GM12872 (cell line): ENCODE data around the gene EIF5AL1.

Experiments used
- TF ChIP-seq, protein P1 (sequence below): IDR thresholded peaks from 3 replicates; pipeline ENCODE4 v1.5.1; 2011; ENCODE audit warnings: low read depth, mild to moderate bottlenecking, low read length, moderate library complexity; ENCODE audit not compliant: insufficient read depth

The EIF5AL1 gene

DNA sequence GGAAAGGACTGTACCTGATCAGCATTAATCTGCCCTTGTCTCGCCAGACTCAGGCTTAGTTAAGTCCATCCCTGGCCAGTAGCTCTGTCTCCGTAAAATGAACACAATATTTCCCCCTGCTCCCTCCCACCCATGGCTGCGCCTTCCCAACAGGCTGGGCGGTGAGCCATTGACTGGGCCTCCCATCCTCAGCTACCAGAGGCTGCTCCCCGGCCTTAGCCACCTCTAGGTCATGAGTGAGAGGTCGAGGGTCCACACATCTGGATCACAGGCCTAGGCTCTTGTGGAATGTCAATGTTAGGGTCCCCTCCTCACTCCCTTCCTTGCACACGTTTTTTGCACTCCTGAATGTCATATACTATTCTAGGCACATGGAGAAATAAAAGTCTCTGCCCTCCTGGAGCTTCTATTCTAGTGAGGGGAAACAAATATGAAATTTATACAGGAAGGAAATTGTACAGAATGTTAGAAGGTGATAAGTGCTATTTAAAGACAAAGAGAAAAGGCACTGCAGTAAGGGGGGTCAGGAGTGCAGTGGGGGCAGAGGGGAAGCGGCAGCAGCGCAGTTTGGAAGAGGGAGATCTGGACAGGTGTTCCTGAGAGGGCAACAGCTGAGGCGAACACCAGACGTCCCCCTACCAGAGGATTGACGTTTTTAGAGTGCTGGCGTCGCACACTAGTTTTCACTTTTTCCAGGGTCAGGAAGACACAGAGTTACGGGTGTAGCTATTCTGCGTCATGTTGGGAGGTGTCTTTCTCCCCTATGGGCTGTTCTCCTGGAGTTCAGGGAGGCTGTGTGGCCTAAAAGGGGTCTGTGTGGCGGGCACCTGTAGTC is 17.2 kb upstream of the EIF5AL1 start:
- TF ChIP-seq, protein P1, sequence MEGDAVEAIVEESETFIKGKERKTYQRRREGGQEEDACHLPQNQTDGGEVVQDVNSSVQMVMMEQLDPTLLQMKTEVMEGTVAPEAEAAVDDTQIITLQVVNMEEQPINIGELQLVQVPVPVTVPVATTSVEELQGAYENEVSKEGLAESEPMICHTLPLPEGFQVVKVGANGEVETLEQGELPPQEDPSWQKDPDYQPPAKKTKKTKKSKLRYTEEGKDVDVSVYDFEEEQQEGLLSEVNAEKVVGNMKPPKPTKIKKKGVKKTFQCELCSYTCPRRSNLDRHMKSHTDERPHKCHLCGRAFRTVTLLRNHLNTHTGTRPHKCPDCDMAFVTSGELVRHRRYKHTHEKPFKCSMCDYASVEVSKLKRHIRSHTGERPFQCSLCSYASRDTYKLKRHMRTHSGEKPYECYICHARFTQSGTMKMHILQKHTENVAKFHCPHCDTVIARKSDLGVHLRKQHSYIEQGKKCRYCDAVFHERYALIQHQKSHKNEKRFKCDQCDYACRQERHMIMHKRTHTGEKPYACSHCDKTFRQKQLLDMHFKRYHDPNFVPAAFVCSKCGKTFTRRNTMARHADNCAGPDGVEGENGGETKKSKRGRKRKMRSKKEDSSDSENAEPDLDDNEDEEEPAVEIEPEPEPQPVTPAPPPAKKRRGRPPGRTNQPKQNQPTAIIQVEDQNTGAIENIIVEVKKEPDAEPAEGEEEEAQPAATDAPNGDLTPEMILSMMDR: no peak

DNA sequence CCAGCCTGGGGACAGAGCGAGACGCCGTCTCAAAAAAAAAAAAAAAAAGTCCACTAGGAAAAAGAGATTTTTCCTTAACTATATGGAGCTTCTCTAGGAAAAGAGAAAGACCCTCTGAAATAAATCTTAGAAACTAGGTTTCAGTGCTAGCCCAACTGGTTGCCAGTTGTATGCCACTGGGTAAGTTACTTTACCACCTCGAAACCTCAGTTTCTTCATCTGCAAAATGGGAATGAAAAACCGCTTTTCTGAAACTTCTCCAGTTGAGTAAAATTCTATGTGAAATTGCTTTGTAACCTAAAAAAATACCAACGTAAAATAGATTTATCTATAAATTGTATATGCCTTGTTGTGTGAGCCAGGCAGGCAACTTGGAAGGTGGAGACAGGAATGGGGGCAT is 16.5 kb upstream of the EIF5AL1 start:
- TF ChIP-seq, protein P1: no peak

DNA sequence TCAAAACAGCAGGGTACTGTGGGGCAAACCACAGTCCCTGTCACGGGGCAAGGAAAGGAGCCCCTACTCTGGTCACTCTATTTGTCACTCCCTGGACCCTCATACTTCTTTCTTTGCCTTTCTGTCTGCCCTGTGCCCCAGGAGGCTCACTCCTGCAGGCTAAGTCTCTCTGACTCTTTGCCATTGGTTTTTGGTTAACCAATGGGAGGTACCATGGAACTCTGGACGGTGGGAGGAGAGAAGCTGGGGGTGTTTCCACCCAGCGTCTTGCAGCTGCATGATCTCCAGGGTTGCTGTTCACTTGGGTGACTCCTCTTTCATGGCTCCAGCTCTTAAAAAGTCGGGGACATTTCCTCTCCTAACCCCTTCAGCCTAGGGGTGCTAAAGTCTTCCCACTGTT is 15.4 kb upstream of the EIF5AL1 start:
- TF ChIP-seq, protein P1: no peak

DNA sequence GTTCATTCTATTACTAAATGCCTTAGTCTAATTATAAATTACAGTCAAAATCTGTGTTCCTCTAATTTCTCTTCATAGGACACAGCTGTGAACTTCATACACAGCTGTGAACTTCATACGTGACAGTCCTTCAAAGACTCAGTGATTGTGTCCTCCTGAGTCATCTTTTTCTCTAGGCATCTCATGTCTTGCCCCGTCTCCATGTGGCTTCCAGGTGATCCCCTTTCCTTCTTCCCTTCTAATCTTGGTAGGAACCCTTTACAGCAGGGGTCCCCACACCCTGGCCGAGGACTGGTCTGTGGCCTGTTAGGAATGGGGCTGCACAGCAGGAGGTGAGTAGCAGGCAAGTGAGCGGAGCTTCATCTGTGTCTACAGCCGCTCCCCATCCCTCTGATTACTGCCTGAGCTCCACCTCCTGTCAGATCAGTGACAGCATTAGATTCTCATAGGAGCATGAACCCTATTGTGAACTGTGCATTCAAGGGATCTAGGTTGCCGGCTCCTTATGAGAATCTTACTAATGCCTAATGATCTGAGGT is 14.0 kb upstream of the EIF5AL1 start:
- TF ChIP-seq, protein P1: no peak

DNA sequence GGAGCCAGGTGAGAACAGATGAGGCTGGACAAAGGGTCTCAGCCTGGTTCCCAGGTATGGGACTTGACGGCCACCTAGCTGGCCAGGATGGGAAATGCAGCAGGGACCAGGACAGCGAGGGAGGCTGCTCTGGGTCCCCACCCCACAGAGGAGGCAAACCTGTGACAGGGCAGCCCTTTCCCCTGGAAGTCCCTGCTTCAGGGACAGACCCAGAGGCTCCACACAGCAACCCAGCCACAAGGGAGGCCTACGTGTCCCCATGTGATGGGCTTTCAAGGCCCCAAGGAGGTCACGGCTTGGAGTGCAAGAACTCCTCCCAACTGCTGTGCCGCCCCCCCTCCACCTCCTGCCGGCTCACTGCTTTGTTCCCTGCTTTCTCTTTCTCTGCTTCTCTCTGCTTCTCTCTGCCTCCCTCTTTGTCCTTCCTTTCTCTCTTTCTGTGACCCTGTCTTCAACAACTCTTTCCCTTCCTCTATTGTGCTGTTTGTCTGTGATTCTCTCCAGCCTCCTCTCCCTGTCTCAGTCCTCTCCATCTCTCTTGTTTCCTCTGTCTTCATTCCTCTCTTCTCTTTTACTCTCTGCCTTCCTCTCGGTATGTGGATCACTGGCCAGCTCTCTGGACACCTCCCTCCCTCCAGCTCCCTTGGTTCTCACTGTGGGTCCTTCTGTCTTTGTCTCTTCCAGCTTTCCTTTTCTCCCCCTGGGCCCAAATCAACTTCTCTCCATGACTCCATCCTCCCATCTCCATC is 9.6 kb upstream of the EIF5AL1 start:
- TF ChIP-seq, protein P1: peak; percentile 41

DNA sequence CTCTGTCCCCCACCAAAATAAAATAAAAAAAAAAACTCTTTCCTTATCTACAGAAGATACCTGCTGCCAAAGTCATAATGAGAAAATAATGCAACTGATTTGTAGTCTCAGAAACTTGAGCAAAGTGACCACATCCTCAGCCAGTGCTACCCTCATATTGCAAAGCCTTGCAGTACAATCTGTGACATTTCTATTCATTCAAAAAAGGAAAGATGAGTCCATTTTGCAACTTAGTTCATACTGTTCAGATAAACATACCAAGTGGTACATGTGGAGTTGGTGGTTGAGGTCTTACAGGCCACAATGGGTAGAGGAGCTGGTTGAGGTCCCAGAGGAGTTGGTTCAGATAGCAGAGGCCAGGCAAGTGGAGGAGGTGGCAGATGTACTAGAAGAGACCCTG is 6.5 kb upstream of the EIF5AL1 start:
- TF ChIP-seq, protein P1: no peak

DNA sequence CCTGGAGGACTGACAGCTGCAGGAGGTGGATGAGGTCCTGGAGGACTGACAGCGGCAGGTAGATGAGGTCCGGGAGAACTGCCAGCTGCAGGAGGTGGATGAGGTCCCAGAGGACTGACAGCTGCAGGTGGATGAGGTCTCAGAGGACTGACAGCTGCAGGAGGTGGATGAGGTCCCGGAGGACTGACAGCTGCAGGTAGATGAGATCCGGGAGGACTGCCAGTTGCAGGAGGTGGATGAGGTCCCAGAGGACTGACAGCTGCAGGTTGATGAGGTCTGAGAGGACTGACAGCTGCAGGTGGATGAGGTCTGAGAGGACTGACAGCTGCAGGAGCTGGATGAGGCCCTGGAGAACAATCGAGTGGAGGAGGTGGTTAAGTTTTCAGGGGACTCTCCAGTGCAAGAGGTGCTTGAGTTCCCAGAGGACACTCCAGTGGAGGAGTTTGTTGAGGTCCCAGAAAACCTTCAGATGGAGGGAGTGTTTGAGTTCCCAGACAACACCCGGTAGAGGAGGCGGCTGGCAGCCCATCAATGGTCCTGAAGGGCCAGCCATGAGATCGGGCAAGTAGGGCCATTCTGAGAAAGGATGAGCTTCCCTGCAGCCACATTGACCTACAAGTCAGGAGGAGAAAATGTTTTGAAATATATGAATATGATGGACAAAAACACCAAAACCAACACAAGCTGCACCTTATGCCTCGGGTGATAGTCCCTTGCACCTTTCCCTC is 4.7 kb upstream of the EIF5AL1 start:
- TF ChIP-seq, protein P1: no peak
